NCI-H748 (cell line): ENCODE results near the gene PRAMEF2.
"Not testable (repeated sequence)": the region's sequence is repeated elsewhere in the genome, so short reads cannot be mapped to it uniquely, and the experiment has no call there.

Experiments used
- DNase-seq: peaks from one replicate; lab custom pipeline; 2025; ENCODE audit not compliant: unreplicated experiment; lab: John Stamatoyannopoulos, UW

The PRAMEF2 gene, protein sequence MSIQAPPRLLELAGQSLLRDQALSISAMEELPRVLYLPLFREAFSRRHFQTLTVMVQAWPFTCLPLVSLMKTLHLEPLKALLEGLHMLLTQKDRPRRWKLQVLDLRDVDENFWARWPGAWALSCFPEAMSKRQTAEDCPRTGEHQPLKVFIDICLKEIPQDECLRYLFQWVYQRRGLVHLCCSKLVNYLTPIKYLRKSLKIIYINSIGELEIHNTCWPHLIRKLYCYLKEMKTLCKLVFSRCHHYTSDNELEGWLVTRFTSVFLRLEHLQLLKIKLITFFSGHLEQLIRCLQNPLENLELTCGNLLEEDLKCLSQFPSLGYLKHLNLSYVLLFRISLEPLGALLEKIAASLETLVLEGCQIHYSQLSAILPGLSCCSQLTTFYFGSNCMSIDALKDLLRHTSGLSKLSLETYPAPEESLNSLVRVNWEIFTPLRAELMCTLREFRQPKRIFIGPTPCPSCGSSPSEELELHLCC

DNA sequence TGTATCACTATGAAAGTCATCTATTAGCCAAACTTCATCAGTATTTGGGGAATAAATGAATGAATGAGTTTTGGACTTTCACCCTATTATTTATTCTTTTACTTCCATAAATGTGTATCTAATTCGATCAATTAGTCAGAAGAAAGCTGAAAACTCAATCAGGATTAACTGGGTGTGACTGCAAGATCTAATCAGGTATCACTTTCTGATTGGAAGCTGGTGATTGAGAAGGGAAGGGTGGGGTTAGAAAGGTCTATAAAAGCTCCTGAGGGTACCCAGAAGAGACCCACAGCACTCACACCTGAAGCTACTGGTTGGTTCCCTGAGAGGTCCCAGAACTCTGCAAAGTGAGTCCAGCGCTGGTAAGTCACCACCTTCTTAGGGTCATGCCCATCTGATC, at the start of gene PRAMEF2:
Gene PRAMEF2, plus strand, starts transcription at position 301 of the 400 bp plus-strand sequence. CDS start 1,924 bp downstream, outside the sequence.
- DNase-seq = not testable (repeated sequence)

DNA sequence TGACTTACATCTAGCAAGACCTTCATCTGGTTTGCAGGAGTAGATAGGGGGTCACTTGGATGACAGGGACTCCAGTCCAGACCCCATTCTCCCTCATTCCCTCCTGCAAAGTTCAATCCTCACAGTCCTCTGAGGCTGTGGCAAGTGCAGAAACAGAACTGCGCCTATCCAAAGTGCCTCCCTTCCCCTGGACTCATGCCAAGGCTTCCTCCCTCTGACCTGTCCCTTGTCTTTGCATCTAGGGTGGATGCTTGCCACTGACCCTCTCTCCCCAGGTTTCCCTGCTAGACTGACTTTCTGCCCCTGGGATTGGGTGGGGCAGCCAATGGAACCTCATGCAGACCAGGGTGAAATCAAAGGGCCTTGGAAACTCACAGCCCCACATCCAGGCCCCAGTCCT, 47.0 kb upstream of the PRAMEF2 start:
- no peak for DNase-seq

DNA sequence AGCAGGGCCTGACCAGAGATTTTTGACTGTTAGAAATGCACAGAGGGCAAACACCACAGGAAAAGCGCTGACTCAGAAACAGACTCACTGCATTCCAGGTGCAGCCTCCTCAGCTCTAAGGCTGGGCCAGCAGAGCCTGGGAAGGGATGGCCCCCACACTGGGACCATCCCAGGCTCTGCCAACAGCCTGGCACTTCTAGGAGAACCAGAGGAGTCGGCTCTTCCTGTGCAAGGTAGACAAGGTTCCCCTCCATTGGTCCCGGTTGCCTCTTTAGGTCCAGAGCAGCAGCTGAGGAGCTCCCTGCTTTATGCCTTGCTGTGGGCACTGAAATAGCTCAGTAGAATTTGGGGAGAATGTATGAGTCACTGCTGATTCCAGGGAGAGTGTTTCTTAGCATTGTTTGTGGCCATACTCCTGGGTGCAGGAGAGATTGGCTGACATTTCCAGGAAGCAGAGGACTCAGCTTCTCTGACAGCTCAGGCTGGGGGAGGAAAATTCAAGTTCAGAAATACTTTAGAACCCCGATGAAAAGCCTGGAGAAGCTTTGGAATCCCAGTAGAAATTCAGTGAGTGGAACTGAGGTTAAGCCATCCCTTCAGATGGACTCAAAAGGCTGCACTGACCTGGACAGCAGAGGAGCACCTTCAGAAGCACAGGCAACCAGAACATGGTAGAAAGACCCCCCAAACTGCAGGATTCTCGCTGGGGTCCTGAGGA, 46.0 kb upstream of the PRAMEF2 start:
- DNase-seq = no peak

DNA sequence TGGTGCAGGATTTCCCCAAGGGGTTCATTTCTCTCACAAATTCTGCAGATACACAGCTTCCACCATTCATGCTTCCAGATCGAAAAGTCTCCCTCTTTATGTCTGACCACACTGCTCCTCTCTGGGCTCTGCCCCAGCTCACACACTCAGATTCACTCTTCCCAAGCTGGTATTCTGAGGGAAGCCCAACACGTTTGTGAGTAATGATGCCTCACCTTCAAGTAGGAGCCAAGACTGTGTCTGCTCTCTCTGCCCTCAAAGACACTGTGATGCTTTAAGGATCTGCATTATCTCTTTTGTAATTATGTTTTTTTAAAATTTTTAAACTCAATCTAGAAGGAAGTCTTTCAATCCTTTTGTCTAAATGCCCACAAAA, 45.5 kb upstream of the PRAMEF2 start:
- no peak for DNase-seq

DNA sequence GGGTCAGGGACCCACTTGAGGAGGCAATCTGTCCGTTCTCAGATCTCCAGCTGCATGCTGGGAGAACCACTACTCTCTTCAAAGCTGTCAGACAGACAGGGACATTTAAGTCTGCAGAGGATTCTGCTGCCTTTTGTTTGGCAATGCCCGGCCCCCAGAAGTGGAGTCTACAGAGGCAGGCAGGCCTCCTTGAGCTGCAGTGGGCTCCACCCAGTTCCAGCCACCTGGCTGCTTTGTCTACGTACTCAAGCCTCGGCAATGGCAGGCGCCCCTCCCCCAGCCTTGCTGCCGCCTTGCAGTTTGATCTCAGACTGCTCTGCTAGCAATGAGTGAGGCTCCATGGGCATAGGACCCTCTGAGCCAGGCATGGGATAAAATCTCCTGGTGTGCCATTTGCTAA, 37.8 kb upstream of the PRAMEF2 start:
- DNase-seq = peak; percentile 2

DNA sequence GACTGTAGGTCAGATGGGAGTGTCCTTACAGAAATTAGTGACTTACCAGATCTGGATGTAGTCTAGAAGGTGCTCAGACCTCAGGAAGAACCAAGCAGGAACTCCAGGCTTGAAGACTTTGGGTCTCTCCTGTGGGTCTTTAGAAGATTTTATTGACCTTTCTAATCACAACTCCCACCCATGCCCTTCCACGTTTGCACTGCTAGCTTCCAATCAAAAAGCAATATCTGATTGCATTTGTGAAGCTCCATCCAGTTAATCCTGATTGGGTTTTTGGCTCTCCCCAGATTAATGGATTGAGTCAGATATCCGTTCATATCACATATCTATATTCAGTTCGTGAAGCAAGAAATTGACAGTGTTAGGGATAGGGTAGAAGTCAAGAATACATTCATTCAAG, 25.6 kb upstream of the PRAMEF2 start, which contains the start of gene PRAMEF11:
Gene PRAMEF11, minus strand, starts transcription at position 101 of the 400 bp plus-strand sequence. CDS start 2,621 bp downstream, outside the sequence.
- not testable (repeated sequence) for DNase-seq

DNA sequence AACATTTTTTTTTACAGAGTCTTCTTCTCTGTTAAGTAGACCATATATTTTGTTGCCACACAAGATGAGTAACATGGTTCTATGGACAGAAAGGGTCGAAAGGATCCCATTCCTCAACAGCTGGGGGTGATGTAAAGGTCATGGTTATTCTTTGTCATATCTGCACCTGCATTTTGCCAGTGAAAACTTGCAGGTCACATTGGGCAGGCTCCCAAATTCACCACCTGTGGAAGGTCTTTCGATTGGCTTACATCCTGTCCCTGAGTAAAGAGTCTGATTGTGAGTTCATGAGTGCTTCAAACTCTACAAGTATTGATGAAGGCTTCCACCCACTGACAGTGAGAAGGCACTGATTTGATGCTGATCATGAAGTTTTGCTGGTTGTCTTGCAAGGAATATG, 23.6 kb upstream of the PRAMEF2 start:
- DNase-seq = not testable (repeated sequence)

DNA sequence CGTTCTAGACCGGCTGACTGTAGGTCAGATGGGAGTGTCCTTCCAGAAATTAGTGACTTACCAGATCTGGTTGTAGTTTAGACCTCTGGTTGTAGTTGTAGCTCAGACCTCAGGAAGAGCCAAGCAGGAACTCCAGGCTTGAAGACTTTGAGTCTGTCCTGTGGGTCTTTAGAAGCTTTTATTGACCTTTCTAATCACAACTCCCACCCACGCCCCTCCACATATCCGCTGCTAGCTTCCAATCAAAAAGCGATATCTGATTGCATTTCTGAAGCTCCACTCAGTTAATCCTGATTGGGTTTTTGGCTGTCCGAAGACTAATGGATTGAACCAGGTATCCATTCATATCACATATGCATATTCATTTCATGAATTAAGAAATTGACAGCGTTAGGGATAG, 8.3 kb upstream of the PRAMEF2 start, which contains the start of gene HNRNPCL1:
Gene HNRNPCL1, minus strand, starts transcription at position 101 of the 400 bp plus-strand sequence. CDS start 431 bp downstream, outside the sequence.
- DNase-seq = not testable (repeated sequence)

DNA sequence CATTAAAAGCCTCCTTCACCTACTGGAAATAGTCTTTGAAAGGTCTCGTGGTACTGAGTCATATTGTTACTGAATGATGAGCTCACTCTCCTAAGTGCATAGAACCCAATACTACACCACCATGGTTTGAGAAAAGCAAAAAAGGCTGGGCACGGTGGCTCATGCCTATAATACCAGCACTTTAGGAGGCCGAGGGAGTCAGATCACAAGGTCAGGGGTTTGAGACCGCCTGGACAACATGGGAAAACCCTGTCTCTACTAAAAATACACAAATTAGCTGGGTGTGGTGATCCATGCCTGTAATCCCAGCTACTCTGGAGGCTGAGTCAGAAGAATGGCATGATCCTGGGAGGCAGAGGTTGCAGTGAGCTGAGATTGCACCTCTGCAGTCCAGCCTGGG, 5.1 kb upstream of the PRAMEF2 start:
- no peak for DNase-seq

DNA sequence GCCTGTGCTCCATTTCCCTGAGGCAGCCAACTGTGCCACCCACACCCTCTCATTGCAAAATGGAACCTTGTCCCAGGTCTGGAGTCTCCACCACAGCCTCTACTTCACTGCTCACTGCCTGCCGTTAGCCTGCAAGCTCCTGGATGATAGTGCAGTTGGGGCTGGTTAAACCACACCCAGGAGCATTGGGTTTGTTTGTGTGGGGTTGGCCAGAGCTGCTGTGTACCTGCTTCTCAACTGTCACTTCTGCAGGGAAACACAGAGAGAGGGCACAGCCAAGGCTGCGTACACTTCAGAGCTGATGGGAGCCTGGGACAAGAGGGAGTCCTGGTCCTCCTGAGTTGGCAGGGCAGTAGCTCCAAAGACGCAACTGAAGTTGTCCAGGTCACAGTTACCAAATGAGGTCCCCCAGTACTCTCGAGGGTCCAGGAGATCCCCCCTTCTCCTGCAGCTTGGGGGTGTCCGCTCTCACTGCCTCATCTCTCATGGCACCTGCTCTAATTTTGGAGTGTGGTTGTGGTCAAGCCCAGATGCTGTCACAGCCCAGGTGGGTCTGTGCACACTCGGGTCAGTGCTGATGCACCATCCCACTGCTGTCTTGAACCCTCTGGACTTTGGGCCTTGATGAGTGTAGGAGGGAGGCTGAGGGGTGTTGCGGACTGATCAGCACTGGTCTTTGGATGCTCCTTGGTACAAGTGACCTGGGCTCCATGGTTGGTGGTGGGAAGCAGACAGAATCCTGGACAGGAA, 6.4 kb downstream of the PRAMEF2 start:
- DNase-seq = not testable (repeated sequence)

DNA sequence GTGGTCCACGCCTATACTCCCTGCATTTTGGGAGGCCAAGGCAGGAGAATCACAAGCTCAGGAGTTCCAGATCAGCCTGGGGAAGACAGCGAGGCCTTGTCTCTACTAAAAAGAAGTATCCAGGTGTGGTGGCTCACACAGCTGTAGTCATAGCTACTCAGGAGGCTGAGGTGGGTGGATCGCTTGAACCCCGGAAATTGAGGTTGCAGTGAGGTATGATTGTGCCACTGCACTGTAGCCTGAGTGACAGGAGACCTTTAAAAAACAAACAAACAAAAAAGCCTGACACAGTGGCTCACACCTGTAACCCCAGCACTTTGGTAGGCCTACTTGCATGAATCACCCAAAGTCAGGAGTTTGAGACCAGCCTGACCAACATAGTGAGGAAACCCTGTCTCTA, 21.6 kb downstream of the PRAMEF2 start:
- DNase-seq = not testable (repeated sequence)

DNA sequence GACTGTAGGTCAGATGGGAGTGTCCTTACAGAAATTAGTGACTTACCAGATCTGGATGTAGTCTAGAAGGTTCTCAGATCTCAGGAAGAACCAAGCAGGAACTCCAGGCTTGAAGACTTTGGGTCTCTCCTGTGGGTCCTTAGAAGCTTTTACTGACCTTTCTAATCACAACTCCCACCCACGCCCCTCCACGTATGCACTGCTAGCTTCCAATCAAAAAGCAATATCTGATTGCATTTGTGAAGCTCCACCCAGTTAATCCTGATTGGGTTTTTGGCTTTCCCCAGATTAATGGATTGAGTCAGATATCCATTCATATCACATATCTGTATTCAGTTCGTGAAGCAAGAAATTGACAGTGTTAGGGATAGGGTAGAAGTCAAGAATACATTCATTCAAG, 29.2 kb downstream of the PRAMEF2 start, which contains the start of gene PRAMEF4:
Gene PRAMEF4, minus strand, starts transcription at position 101 of the 400 bp plus-strand sequence. CDS start 2,807 bp downstream, outside the sequence.
- DNase-seq = not testable (repeated sequence)

DNA sequence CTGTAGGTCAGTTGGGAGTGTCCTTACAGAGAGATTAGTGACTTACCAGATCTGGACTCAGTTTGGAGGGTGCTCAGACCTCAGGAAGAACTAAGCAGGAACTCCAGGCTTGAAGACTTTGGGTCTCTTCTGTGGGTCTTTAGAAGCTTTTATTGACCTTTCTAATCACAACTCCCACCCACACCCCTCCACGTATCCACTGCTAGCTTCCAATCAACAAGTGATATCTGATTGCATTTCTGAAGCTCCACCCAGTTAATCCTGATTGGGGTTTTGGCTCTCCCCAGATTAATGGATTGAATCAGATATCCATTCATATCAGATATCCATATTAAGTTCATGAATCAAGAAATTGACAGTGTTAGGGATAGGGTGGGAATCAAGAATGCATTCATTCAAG, 41.3 kb downstream of the PRAMEF2 start, which contains the start of gene PRAMEF10:
Gene PRAMEF10, minus strand, starts transcription at position 101 of the 400 bp plus-strand sequence. CDS start 2,423 bp downstream, outside the sequence.
- DNase-seq = not testable (repeated sequence)

DNA sequence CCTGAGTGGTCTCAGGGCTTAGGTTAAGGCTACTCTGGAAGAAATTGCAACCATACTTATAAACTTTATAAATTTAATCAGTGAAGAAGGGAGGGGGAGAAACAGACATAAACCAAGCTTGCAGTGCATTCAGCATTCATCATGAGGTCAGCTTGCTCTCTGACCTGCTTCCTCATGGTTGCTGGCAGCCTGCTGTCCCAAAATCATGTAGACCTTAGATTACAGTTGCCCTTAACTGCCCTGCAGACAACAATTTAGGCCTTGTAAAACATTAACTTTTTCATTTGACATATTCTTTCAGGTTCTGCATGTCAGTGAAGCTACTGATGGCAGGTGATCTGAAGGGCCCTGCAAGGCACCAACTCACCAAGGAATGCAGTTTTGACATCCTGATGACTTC, 42.3 kb downstream of the PRAMEF2 start:
- DNase-seq = not testable (repeated sequence)

DNA sequence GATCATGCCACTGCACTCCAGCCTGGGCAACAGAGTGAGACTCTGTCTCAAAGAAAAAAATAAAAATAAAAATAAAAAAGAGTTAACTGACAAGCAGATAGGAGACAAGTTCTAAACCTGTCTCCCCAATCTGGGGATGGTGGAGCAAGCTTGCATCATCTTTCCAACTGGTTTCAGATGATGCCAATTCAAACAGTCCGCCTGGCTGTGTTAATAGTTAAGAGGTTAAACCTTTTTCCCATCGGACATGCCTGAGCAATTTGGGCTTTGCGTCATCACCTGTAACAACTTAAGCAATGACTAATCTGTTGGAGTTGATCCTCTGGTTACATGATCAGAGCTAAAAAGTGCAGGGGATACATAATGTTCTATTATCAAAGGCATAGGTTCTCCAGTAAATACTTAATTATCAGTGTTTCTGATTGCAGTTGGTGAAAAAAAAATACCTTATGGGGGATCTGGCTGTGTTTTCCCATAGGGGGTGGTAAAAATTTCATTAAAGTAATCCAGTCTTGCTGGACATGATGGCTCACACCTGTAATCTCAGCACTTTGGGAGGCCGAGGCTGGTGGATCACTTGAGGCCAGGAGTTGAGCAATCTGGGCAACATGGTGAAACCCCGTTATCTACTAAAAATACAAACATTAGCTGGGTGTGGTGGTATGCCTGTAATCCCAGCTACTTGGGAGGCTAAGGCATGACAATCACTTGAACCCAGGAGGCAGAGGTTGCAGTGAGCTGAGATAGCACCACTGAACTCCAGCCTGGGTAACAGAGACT, 47.1 kb downstream of the PRAMEF2 start:
- not testable (repeated sequence) for DNase-seq
